DND-41 (cell line): ENCODE data around the gene GPR148.

Experiments
- EZH2 ChIP-seq: IDR thresholded peaks from 3 replicates; pipeline ENCODE4 v1.6.1; 2012; ENCODE audit warnings: borderline replicate concordance, low read depth, mild to moderate bottlenecking, moderate library complexity, low read length, inconsistent platforms; ENCODE audit not compliant: severe bottlenecking
- TF ChIP-seq, protein P1 (sequence below): IDR thresholded peaks from 2 replicates; pipeline ENCODE4 v1.5.1; 2012; ENCODE audit warnings: borderline replicate concordance, low read length, moderate library complexity, mild to moderate bottlenecking; ENCODE audit not compliant: poor library complexity, severe bottlenecking; ENCODE audit errors: extremely low read depth

DNA sequence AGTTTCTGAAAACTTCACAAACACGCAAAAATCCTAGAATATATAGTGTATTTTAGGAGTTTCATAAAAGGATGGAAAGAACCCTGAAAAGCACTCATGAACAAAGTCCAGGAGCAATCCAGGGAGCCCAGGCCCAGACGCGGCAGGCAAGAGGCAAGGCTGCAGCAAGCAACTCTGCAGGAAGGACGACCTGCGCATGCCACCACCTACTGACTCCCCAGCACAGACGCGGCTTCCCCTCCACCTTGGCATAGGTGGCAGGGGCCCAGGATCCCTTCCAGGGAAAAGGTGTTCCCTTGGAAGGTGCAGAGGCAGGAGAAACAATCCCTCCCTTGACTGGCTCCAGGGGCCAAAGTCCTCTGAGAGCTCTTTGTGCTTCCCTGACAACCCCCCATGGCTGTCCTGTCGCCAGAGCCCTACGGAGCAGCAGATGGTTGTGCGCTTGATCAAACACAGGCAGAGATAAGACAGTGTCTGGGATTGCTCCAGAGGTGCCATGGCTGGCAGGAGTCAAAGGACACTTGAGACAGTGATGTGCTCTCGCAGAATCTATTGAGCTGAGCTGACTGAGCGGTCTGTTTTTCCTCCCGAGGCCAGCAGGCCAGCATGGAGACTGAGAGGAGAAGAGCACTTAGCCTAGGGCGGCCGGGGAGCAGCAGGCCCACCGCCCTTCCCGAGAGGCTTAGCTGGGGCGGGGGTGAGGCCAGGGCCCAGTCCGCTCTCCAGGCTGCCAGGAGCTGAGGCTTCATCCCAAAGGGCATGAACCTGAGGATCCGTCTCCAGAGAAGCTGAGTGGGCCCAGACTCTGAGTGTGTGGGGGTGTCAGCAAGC is 15.6 kb downstream of the GPR148 start:
- TF ChIP-seq, protein P1, sequence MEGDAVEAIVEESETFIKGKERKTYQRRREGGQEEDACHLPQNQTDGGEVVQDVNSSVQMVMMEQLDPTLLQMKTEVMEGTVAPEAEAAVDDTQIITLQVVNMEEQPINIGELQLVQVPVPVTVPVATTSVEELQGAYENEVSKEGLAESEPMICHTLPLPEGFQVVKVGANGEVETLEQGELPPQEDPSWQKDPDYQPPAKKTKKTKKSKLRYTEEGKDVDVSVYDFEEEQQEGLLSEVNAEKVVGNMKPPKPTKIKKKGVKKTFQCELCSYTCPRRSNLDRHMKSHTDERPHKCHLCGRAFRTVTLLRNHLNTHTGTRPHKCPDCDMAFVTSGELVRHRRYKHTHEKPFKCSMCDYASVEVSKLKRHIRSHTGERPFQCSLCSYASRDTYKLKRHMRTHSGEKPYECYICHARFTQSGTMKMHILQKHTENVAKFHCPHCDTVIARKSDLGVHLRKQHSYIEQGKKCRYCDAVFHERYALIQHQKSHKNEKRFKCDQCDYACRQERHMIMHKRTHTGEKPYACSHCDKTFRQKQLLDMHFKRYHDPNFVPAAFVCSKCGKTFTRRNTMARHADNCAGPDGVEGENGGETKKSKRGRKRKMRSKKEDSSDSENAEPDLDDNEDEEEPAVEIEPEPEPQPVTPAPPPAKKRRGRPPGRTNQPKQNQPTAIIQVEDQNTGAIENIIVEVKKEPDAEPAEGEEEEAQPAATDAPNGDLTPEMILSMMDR, result no peak
- no peak for TF ChIP-seq EZH2
